Myocyte (in vitro differentiated cells): ENCODE measurements around the gene CES2. TPM values are rescaled to one million over a fixed set of nuclear protein-coding genes. Genes with fewer than 3 reads are reported as not detected.
A peak's percentile ranks its signal among the peaks of the same experiment; 100 is the strongest.
"Not testable (repeated sequence)": the region's sequence is repeated elsewhere in the genome, so short reads cannot be mapped to it uniquely, and the experiment has no call there.

Source experiments
- DNase-seq: peaks from one replicate; pipeline ENCODE4 v3.0.0-alpha.2; 2012; ENCODE audit warnings: low read depth
- total RNA-seq: library from RNA; depleted of rRNA; stranded (reverse); fragments of >200 nt; gene quantifications from 2 replicates; pipeline ENCODE4 v1.2.3, GENCODE V29; 2014

CES2 gene
- total RNA-seq, 1 donor from 2014 or later, result 81.0 TPM

- DNase-seq, result no peak
Observed at GRCh38 chr16:66952430-66953110, 17.3 kb downstream of the CES2 start.

- DNase-seq, result no peak
Observed at GRCh38 chr16:66953462-66954096, 18.3 kb downstream of the CES2 start.

- peak; percentile 84 for DNase-seq
Observed at GRCh38 chr16:66954097-66954659, 18.9 kb downstream of the CES2 start.

- DNase-seq, result not testable (repeated sequence)
Observed at GRCh38 chr16:66955363-66956153, 20.2 kb downstream of the CES2 start.

- not testable (repeated sequence) for DNase-seq
Observed at GRCh38 chr16:66956154-66956457, 20.8 kb downstream of the CES2 start.

- no peak for DNase-seq
Observed at GRCh38 chr16:66958857-66959703, 23.8 kb downstream of the CES2 start.

- peak; percentile 29 for DNase-seq
Observed at GRCh38 chr16:66959704-66960161, 24.4 kb downstream of the CES2 start.

- no peak for DNase-seq
Observed at GRCh38 chr16:66960270-66960669, 25.0 kb downstream of the CES2 start.

GRCh38 chr16:66961065-66961744 is 25.9 kb downstream of the CES2 start, which contains the start of gene CES3:
Gene CES3, plus strand, starts transcription at chr16:66961266. Its CDS starts 42 bp downstream, at chr16:66961308.
- DNase-seq, result peak; percentile 57

- DNase-seq, result no peak
Observed at GRCh38 chr16:66961914-66962313, 26.6 kb downstream of the CES2 start.

- no peak for DNase-seq
Observed at GRCh38 chr16:66964049-66964448, 28.7 kb downstream of the CES2 start.

GRCh38 chr16:66968847-66969246 is 33.5 kb downstream of the CES2 start:
- no peak for DNase-seq

GRCh38 chr16:66970775-66971720 is 35.7 kb downstream of the CES2 start:
- DNase-seq, result no peak

- no peak for DNase-seq
Observed at GRCh38 chr16:66972983-66973382, 37.7 kb downstream of the CES2 start.

GRCh38 chr16:66973716-66974115 is 38.4 kb downstream of the CES2 start:
- DNase-seq, result no peak

- not testable (repeated sequence) for DNase-seq
Observed at GRCh38 chr16:66974156-66974931, 39.0 kb downstream of the CES2 start.

GRCh38 chr16:66974932-66975246 is 39.6 kb downstream of the CES2 start:
- DNase-seq, result not testable (repeated sequence)

- DNase-seq, result no peak
Observed at GRCh38 chr16:66975302-66975893, 40.1 kb downstream of the CES2 start.
